NCI-H1436 (cell line): ENCODE measurements around the gene MDN1.
"Not testable (repeated sequence)": the region's sequence is repeated elsewhere in the genome, so short reads cannot be mapped to it uniquely, and the experiment has no call there.

ENCODE experiments used
- DNase-seq: peaks from one replicate; lab custom pipeline; 2025; lab: John Stamatoyannopoulos, UW

Gene MDN1

DNA sequence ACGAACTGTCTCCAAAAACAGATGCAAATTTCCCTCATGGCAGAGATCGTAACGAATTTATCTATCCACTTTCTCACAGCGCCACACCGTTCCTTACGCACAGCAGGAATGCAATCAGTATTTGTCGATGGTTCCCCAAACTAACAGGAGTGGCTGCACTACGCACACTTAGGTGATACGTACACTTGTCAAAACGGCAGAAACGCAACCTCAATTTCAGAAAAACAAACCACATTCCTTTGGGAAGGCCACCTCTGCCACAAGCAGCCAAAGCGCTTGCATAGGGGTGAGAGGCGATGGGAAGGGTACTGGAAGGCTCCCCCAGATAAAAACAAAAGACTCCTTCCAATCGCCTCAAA lies 638 bp downstream of the MDN1 start:
- DNase-seq: no peak

DNA sequence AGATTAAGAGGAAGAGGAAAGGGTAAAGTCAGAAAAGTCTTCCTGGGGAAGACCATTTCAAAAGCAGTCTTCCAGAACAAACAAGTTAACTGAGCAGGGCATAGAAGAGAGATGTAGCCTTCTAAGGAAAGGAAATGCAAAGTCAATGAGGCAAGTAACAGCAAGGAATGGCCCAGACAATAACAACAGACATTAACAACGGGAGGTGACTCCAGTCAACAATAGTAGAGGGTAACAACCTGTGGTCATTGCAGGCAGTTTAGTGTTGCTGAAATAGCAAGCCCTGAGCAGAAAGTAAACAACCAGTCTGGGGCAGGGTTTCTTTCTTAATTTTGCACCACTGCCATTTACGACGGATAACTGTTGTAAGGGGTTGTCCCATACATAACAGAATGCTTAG lies 2.1 kb downstream of the MDN1 start:
- no peak for DNase-seq

DNA sequence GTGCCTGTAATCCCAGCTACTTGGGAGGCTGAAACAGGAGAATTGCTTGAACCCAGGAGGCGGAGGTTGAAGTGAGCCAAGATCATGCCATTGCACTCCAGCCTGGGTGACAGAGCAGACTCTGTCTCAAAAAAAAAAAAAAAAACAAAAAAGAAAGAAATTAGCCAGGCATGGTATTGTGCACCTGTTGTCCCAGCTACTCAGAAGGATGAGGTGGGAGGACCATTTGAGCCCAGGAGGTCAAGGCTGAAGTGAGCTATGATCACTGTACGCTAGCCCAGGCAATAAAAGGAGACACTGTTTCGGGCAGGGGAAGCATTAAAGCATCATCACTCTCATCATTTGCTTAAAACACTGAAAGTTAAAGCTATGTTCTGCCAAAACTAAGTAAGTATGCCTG lies 6.2 kb downstream of the MDN1 start:
- DNase-seq: not testable (repeated sequence)

DNA sequence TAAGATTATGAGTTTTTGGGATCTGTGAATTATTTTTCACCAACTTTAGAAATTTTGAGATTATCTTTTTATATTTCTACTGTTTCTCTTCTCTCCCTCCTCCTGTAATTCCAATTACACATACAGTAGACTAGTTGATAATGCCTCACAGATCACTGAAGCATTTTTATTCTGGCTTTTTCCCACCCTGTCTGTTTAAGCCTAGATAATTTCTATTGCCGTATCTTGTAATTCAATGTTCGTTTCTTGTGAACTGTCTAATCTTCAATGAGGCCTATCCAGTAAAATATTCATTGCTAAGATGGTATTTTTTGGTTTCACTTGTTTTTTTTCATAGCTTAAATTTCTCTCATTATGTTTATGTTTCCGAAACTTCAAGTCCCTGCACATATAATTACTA lies 12.0 kb downstream of the MDN1 start:
- DNase-seq: no peak

DNA sequence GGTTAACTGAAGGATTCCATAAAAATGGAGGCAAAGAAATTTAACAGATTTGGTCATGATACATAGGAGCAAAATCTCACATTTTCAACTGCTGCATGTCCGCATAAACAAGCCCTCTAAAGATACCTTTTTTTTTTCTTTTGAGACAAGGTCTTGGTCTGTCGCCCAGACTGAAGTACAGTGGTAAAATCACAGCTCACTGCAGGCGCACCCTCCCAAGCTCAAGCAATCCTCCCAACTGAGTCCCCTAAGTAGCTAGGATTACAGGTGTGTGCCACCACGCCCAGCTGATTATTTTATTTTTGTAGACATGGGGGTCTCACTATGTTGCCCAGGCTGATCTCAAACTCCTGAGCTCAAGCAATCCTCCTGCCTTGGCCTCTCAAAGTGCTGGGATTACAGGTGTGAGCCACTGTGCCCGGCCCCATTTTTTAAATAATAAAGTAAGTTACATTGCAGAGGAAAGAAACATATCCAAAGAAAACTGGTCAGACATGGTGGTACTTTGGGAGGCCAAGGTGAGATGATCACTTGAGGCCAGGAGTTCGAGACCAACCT lies 13.7 kb downstream of the MDN1 start:
- no peak for DNase-seq

DNA sequence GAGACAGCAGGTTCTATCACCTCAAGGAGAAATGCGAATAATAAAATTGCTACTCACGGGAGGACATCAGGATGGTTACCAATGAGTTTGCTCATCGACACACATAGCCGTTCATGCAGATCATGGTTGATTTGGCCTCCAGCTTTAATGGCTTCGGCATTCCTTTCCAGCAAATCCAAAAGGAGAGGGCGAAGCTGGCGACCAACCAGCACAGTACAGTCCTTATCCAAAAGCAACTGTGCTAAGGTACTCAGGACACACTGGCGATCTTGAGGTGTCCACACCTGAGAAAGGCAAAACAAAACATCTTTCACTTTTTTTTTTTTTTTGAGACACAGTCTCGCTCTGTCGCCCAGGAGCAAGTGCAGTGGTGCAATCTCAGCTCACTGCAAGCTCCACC lies 16.3 kb downstream of the MDN1 start:
- no peak for DNase-seq

DNA sequence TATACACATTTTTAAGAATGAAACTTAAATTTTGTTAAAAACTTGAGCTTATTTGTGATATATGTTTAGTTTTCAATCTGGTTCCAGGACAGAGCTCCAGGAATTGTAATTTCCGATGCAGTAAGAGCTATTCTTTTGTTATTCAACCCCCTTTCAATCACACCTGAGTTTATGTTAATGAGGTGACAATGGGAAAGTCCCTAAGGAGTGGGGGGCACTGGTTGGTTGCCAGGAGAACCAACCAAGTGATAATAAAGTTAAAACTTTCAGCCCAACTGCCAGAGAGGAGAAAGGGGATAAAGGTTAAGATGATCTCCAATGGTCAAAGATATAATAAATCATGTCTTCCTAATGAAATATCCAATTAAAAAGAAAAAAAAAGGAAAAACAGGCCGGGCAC lies 19.8 kb downstream of the MDN1 start:
- no peak for DNase-seq

DNA sequence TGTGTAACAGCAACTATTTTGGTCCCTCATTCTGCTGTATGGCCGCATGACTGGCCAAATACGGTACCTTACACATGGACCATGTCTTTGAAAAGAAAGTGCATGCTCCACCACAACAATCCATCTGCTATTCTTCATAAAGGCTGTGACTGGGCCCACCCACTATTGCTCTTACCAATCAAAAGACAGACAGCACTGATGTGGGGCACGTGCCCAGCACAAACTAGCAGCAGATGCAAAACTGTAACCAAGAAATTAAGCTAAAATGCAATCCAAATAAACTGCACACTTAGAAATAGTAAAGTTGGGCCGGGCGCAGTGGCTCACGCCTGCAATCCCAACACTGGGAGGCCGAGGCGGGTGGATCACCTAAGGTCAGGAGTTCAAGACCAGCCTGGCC lies 20.5 kb downstream of the MDN1 start:
- no peak for DNase-seq

DNA sequence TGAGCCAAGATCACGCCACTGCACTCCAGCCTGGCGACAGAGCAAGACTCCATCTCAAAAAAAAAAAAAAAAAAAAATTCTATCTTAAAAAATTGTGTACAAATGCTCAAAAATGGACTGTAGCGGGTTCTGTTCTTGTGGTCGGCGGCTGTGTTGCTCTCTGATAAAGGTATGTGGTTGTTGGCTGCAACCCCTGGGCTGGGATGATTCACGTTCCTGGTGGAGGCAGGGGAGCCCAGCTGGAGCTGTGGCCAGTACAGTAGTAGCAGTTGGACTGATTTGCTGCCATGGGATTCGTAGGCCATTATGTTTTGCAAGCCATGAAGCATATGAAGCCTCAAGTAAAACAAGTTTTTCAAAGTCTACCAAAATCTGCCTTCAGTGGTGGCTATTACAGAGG lies 22.3 kb downstream of the MDN1 start:
- no peak for DNase-seq

DNA sequence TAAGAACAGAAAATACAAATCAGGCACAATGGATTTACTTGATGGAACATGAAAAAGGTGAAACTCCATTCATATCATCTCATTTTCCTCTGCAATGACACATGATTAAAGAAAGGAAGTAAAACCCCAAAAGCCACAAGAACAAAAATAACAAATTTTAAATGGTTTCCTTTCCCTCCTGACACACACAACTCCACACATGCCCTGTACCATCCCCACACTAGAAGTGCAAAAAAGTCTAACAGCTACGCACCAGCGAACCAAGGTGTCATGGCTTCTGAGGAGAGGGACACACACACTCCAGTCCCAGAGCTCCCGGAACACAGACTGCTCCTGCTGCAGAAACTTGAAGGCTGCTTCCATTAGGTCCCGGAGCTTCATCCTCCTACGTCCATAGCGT lies 25.3 kb downstream of the MDN1 start:
- no peak for DNase-seq

DNA sequence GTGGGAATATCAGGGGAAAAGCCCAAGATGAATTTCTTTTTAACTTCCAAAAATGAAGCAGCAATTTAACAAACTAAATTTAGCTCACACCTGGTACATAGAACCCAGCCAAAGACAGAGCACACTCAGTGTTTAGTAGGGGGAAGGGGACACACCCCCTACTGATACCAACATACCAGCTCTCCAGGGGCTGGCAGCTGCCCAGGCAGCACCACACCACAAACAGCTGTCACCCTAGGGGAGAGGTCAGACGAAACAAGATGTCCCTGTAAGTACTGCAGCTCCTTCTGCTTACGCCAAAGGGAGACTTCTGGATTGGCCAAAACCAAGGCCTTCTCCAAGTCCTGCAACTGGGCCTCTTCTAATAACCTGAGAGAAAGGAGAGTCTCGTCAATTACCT lies 26.0 kb downstream of the MDN1 start:
- DNase-seq: no peak

DNA sequence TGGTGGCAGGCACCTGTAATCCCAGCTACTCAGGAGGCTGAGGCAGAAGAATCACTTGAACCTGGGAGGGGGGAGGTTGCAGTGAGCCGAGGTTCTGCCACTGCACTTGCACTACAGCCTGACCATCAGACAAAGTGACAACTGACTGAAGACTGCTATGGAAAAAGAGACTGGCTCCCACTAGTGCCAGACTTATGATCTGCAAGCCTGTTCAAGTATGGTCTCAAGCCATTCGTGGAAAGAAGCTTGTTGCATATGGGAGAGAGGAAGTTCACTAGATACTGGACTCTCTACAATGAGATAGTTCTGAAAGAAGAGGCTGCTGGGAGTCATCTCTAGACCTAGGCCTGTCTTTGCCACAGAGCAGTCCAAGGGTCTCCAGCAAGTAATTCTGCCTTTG lies 26.7 kb downstream of the MDN1 start:
- DNase-seq: no peak

DNA sequence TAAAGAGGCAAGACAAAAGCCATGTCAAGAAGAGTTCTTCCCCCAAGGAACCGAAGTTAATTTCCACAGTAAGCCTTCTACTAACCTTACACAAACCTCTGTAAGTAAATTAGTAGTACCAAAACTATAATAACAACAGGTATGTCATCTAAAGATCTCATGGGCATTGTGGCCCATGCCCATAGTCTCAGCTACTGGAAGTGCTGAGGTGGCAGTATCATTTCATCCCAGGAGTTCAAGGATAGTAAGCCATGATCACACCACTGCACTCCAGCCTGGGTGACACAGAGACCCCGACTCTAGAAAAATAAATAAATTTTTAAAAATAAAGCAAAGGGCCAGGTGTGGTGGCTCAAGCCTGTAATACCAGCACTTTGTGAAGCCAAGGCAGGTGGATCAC lies 29.2 kb downstream of the MDN1 start:
- DNase-seq: no peak

DNA sequence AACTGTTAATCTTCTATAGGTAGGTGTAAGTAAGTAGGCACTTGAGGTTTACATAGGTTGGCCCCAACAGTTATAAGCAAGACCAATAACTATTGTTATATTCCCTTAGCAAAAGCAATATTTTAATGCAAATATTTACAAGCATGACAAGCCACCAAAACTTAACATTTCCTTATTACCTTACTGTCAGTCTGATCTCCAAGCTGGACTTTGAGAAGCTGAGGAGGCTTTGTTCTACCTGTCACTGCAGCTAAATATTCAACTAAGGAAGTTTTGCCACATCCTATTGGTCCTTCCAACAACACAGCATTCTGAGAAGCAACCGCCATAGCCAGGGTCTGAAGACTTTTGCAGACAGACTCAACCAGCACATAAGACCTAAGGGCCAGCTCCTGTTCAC lies 29.6 kb downstream of the MDN1 start:
- no peak for DNase-seq

DNA sequence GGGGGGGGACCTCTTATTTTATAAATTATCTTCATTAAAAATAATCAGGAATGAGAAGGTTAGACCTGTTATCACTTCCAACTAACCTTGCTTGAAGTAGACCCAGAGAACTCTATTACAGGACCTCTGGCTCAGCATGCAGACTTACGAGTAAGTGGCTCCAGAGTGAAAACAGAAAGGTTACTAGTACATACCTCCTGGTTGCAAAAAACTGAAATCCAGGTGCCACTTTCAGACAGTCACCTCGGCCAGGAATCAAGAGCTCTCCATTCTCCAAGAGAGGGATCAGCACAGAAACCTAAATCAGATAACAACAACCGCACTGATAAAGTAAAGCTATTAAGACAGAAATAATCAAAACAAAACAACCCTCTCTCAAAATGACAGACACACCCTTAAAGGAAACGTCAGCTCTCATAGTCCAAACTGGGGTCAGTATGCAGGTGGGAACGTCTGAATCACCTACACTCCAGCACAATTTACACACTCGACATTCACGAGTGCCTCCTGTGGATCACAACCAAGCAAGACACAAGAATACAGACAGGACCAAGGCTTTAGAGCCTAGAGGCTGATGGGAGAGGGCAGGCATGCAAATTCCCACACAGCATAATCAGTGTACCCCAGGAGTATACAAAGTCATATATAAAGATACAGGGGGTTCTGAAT lies 31.8 kb downstream of the MDN1 start:
- DNase-seq: no peak

DNA sequence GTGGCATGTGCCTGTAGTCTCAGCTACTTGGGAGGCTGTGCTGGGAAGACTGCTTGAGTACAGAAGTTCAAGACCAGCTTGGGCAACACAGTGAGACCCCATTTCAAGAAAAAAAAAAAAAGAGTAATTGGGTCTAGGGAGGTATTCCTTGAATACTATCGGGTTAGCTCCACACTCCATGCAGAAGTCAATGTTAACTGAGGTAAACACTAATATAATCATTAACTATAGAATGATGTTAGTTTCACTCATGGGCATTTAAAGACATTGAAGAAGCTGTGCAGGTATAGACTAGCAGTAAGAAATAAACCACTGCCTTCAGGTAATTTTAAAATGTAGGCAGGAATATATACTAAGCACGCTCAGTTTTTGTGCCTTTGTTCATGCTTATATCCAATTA lies 32.6 kb downstream of the MDN1 start:
- DNase-seq: no peak

DNA sequence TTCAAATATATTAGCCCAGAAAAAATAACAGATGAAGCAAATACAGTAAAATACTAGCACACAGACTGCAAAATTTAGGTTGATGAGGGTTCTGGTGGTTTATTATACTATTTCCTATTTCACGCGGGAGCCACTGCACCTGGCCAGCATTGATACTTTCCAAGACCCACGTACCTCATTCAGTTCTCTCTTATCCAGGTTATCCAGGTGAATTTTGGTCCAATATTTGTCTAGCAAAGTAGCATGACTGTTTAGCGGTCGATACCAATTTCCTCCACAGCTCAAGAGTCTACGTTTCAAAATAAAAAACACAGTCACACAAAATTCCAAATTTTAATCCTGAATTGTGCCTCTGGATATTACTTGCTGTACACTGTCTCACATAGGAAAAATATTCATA lies 34.8 kb downstream of the MDN1 start:
- no peak for DNase-seq

DNA sequence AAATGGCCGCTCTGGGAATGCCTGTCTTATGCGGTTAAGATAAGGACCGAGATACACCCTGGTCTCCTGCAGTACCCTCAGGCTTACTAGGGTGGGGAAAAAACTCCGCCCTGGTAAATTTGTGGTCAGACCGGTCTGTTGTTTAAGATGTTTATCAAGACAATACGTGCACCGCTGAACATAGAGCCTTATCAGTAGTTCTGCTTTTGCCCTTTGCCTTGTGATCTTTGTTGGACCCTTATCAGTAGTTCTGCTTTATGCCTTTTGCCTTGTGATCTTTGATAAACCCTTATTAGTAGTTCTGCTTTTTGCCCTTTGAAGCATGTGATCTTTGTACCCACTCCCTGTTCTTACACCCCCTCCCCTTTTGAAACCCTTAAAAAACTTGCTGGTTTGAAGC lies 36.3 kb downstream of the MDN1 start:
- not testable (repeated sequence) for DNase-seq

DNA sequence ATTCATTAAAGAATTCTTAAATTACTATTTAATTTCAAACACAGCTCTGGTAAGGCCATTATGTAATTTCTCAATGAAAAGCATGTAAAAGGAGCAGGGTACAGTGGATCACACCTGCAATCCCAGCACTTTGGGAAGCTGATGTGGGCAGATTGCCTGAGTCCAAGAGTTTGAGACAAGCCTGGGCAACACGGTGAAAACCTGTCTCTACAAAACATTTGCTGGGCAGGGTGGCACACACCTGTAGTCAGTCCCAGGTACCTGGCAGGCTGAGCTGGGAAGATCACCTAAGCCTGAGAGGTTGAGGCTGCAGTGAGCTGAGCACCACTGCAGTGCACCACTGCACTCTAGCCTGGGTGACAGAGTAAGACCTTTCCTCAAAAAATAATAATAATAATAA lies 37.4 kb downstream of the MDN1 start:
- no peak for DNase-seq

DNA sequence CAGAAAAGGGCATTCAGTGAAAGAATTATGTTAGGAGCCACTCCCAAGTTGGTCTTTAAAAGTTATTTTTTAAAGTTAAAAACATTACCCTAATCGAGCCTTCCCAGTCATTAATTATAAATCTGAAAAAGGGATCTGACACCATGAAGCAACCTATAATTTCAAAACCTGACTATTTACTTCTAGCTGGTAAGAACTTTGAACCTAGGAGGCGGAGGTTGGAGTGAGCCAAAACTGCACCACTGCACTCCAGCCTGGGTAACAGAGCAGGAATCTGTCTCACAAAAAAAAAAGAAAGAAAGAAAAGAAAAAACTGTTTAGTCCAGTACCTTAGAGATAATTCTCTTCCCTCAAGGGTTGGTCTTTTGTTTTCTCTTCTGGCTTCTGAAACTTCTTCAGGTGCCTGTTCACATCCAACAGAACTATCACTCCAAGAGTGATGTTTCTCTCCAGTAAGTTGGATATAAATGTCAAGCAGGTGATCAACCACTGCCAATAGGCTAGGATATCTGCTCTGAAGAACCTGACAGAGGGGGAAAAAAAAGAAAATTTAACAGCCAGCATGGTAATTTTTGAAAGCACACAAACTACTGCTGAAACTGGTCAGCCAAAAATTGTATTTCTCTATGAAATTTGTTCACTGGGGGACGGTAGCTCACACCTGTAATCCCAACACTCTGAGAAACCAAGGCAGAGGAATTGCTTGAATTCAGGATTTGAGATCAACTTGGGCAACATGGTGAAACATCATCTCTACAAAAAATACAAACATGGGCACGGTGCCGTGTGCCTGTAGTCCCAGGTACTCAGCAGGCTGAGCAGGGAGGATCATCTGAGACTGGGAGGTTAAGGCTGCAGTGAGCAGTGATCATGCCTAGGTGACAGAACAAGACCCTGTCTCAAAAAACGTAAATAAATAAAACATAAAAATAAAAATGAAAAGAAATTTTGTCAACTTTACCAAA lies 38.2 kb downstream of the MDN1 start:
- DNase-seq: no peak

DNA sequence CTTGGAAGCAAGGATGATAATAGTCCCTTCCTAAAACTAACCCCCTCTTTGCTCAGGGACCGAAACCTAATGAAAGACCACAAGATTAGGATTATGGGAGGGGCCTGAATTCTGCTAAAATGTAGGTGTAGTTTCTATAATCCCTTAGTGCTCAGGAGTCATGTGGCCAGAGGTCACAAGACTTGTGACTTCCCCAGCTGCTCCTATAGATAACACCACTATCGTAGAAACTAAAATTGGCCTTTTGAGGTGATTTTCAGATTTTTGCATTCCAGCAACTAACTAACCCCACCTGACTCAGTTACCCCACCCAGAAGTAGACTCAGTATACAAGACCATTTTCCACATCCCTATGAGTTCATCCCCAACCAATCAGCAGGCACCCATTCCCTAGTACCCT lies 42.1 kb downstream of the MDN1 start:
- DNase-seq: no peak

DNA sequence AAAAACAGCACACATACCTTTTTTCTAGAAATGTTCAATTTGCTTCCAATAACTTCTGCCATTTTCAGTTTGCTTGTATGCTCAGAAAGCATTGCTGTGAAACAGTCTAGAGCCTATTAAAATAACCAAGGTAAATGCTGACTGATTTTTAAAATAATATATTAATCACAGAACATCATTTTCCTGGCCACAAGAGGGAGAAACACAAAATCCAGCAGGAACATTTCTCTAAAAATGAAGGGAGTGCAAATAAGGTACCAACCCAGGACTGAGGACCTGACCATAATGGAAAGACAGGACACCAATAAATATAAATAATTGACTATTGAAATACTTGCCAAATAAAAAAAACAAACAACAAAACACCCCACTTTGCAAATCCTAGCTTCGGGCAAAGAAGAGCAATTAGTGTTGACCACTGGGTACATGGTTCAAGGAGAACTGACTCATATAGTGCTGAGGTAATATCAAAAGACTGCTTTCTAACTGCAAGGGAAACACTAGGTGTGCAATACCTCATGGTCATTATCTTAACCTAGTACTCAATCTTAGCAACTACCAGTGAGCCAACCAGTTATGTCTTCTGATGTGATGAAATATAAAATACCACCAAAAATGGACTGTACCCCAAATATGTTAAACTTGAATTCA lies 42.9 kb downstream of the MDN1 start:
- DNase-seq: no peak

DNA sequence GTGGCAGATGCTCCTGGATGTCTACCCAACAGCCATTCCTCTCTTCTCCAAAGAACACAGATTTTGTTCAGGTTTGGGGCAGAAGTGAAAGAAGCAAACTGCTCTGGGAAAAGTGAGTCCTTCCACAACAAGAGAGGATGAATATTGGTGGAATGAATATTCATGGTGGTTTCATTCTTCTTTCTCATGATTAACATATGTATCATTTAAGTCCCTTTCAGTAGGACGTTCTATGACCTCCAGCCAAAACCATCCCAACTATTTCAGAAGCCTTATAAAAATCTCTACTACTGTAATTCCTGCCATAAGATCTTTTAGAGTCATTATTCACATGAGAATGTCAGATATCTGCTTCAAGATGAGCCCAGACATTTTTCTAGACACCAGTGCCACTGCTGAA lies 44.4 kb downstream of the MDN1 start:
- no peak for DNase-seq
